Hepatocyte (in vitro differentiated cells): ENCODE measurements around the gene OTOG. TPM values are rescaled to one million over a fixed set of nuclear protein-coding genes. Genes with fewer than 3 reads are reported as not detected.

Source experiments
- DNase-seq: peaks from one replicate; pipeline ENCODE4 v3.0.0-alpha.2; 2016; ENCODE audit warnings: low spot score
- H2AFZ ChIP-seq: fragments of 200-600 bp; sonication (generic); 2 replicates; pipeline ENCODE4 v1.6.0; 2016; ENCODE audit warnings: antibody characterized with exemption, mild to moderate bottlenecking
- H3K27ac ChIP-seq: fragments of 200-600 bp; sonication (generic); 2 replicates; pipeline ENCODE4 v1.5.1; 2016; ENCODE audit warnings: mild to moderate bottlenecking
- H3K27me3 ChIP-seq: fragments of 200-600 bp; sonication (generic); 2 replicates; pipeline ENCODE4 v1.6.1; 2016
- H3K36me3 ChIP-seq: fragments of 200-600 bp; sonication (generic); replicated peaks from 2 replicates; pipeline ENCODE4 v1.5.1; 2016; ENCODE audit warnings: low read depth; ENCODE audit not compliant: insufficient read depth
- H3K4me1 ChIP-seq: fragments of 200-600 bp; sonication (generic); 2 replicates; pipeline ENCODE4 v1.5.1; 2016; ENCODE audit warnings: mild to moderate bottlenecking, moderate library complexity; ENCODE audit not compliant: insufficient read depth
- H3K4me2 ChIP-seq: fragments of 200-600 bp; sonication (generic); 2 replicates; pipeline ENCODE4 v1.6.0; 2016
- H3K4me3 ChIP-seq: fragments of 200-600 bp; sonication (generic); 2 replicates; pipeline ENCODE4 v1.5.1; 2016; ENCODE audit warnings: mild to moderate bottlenecking
- H3K79me2 ChIP-seq: fragments of 200-600 bp; sonication (generic); 2 replicates; pipeline ENCODE4 v1.6.0; 2017; ENCODE audit warnings: mild to moderate bottlenecking
- H3K9me2 ChIP-seq: fragments of 200-600 bp; sonication (generic); replicated peaks from 2 replicates; pipeline ENCODE4 v1.6.0; 2017; ENCODE audit warnings: mild to moderate bottlenecking; ENCODE audit not compliant: insufficient read depth
- H3K9me3 ChIP-seq: fragments of 200-600 bp; sonication (generic); 2 replicates; pipeline ENCODE4 v1.5.1; 2016; ENCODE audit warnings: low read depth, mild to moderate bottlenecking
- H4K20me1 ChIP-seq: fragments of 200-600 bp; sonication (generic); 2 replicates; pipeline ENCODE4 v1.6.0; 2016; ENCODE audit warnings: mild to moderate bottlenecking; ENCODE audit not compliant: insufficient read depth, poor library complexity, severe bottlenecking
- EZH2 ChIP-seq: fragments of 200-600 bp; sonication (generic); IDR thresholded peaks from 2 replicates; pipeline ENCODE4 v1.6.1; 2016; ENCODE audit warnings: antibody characterized with exemption, mild to moderate bottlenecking, borderline replicate concordance
- EZH2phosphoT487 ChIP-seq: fragments of 200-600 bp; sonication (generic); IDR thresholded peaks from one replicate; pipeline ENCODE4 v1.6.1; 2018; ENCODE audit warnings: antibody characterized with exemption, mild to moderate bottlenecking, low read depth, moderate library complexity; ENCODE audit not compliant: unreplicated experiment, severe bottlenecking
- WGBS: methylation state at CpG from one replicate; pipeline ENCODE4 v1.1.6; 2016; ENCODE audit warnings: low lambda C conversion rate; ENCODE audit errors: missing lambda C conversion rate; 5-methylcytosine and 5-hydroxymethylcytosine counted together
- polyA plus RNA-seq: library from polyadenylated mRNA; unstranded; fragments of >200 nt; fragmentation: Nextera tagmentation; extraction: Ambion mirVana; gene quantifications from 2 replicates; pipeline ENCODE4 v1.2.1, GENCODE V29; 2016
- total RNA-seq: library from RNA; depleted of rRNA; stranded (reverse); fragments of >200 nt; gene quantifications from 2 replicates; pipeline ENCODE4 v1.2.3, GENCODE V29; 2014
- TF ChIP-seq, protein P1 (sequence below): fragments of 200-600 bp; sonication (generic); IDR thresholded peaks from 2 replicates; pipeline ENCODE4 v1.5.1; 2016; ENCODE audit warnings: antibody characterized with exemption, mild to moderate bottlenecking; ENCODE audit not compliant: poor library complexity

OTOG gene
- total and polyA plus RNA-seq, 2 experiments from 2014 or later, result 0.27 to 2.0 TPM

DNA sequence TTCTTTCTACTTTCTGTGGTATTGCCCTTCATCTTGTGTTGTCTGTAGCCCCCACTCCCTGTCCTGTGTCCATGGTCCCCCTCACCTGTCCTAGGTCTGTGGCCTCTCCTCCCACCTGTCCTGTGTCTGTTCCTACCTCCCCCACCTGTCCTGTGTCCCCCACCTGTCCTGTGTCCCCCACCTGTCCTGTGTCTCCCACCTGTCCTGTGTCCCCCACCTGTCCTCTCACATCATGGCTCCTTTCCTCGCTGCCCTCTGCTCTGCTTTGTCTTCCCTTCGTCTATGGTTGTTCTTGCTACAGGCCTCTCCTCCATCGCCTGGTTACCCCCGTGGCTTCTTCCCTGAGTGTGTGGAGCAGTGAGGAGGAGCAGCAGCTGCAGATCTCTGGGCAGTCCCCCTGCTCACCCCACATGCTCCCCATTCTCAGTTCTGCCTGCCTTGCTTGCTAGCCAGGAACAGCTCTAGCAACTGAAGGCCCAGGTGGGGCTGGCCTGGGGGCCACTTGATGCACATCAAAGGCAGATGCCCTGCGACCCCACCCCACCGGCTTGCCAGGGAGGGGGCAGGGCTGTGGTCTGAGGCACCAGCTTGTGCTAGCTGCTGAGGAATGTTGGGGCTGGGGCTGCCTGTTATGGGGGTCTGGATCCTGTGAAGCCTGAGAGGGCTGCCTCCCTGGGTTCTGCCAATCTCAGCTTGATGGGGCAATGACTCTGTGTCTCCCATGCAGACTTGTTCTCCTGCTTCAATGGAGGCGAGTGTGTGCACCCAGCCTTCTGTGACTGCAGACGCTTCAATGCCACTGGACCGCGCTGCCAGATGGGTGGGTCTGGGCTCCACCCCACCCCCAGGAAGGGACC lies 5.6 kb downstream of the OTOG start:
- WGBS, result 98% methylated on average over 10 of the region's 10 CpGs
- TF ChIP-seq, protein P1, sequence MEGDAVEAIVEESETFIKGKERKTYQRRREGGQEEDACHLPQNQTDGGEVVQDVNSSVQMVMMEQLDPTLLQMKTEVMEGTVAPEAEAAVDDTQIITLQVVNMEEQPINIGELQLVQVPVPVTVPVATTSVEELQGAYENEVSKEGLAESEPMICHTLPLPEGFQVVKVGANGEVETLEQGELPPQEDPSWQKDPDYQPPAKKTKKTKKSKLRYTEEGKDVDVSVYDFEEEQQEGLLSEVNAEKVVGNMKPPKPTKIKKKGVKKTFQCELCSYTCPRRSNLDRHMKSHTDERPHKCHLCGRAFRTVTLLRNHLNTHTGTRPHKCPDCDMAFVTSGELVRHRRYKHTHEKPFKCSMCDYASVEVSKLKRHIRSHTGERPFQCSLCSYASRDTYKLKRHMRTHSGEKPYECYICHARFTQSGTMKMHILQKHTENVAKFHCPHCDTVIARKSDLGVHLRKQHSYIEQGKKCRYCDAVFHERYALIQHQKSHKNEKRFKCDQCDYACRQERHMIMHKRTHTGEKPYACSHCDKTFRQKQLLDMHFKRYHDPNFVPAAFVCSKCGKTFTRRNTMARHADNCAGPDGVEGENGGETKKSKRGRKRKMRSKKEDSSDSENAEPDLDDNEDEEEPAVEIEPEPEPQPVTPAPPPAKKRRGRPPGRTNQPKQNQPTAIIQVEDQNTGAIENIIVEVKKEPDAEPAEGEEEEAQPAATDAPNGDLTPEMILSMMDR, result no peak
- TF ChIP-seq EZH2phosphoT487, result no peak
- TF ChIP-seq EZH2, result no peak

DNA sequence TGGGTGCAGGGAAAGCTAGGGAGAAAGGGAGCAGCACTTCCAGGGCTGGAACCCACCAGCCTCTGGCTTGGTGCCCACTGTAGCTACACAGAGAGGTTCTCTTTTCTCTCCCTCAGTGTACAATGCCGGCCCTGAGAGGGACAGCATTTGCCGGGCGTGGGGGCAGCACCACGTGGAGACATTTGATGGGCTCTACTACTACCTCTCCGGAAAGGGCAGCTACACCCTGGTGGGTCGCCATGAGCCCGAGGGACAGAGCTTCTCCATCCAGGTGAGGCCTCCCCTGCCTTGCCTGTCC lies 6.1 kb downstream of the OTOG start:
- no peak overlapping the region for H3K27ac ChIP-seq
- H3K9me3 ChIP-seq, result no peaks in the 10 kb centered on the region
- WGBS, result 83% methylated on average over 7 of the region's 7 CpGs
- H2AFZ ChIP-seq, result no peak overlapping the region
- no peak overlapping the region for H3K4me3 ChIP-seq
- H3K27me3 ChIP-seq, result no peaks in the 10 kb centered on the region
- H4K20me1 ChIP-seq, result no peaks in the 10 kb centered on the region
- no peak overlapping the region for H3K4me2 ChIP-seq
- no peaks in the 10 kb centered on the region for H3K4me1 ChIP-seq
- H3K9me2 ChIP-seq, result no peaks in the 10 kb centered on the region
- H3K79me2 ChIP-seq, result no peaks in the 10 kb centered on the region
- TF ChIP-seq EZH2phosphoT487 (no peak), EZH2 (no peak)
- TF ChIP-seq, protein P1, result no peak
- DNase-seq, result no peak
- no peaks in the 10 kb centered on the region for H3K36me3 ChIP-seq

More for the DNA sequence above, 5.6 kb downstream of the OTOG start:
- Histone ChIP-seq H3K79me2 (no peaks in the 10 kb centered on the region), H4K20me1 (no peaks in the 10 kb centered on the region), H2AFZ (no peak overlapping the region), H3K4me3 (no peak overlapping the region), H3K9me2 (no peaks in the 10 kb centered on the region), H3K27ac (no peak overlapping the region), H3K36me3 (no peaks in the 10 kb centered on the region), H3K4me1 (no peaks in the 10 kb centered on the region), H3K27me3 (no peaks in the 10 kb centered on the region), H3K4me2 (no peak overlapping the region), H3K9me3 (no peaks in the 10 kb centered on the region)
- no peak for DNase-seq

DNA sequence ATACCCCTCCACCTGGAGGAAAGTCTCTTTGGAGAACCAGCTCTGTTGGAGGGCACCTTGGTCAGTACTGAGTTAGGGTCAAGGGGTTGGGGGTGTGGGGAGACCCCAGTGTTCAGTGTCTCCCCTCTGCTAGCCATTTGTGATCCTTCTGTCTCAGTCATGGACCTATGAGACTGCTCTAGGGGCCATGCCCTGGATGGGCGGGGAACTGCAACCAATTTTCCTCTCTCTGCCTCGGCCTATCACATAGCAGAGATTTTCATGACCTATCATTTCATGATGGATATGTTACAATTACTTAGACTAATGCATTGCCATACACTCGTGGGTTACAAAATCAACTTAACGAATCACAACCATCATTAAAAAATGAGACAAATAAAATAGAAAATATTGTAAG lies 7.4 kb downstream of the OTOG start:
- no peaks in the 10 kb centered on the region for H3K27me3 ChIP-seq
- WGBS, result 87% methylated on average over 4 of the region's 4 CpGs
- H3K4me2 ChIP-seq, result no peak overlapping the region
- no peak overlapping the region for H3K4me3 ChIP-seq
- H3K79me2 ChIP-seq, result no peaks in the 10 kb centered on the region
- no peaks in the 10 kb centered on the region for H4K20me1 ChIP-seq
- H3K4me1 ChIP-seq, result no peaks in the 10 kb centered on the region
- no peak overlapping the region for H3K27ac ChIP-seq
- no peaks in the 10 kb centered on the region for H3K36me3 ChIP-seq
- H3K9me3 ChIP-seq, result no peaks in the 10 kb centered on the region
- TF ChIP-seq EZH2phosphoT487, result no peak
- TF ChIP-seq, protein P1, result no peak
- TF ChIP-seq EZH2, result no peak
- no peaks in the 10 kb centered on the region for H3K9me2 ChIP-seq
- no peak for DNase-seq
- H2AFZ ChIP-seq, result no peak overlapping the region
